Measurements from ENCODE around the gene KNDC1. TPM values are rescaled to one million over a fixed set of nuclear protein-coding genes. Genes with fewer than 3 reads are reported as not detected.

The KNDC1 gene
- total RNA-seq, 4 donors from 2014 or later = 0.27 to 1.7 TPM; not detected in 2

DNA sequence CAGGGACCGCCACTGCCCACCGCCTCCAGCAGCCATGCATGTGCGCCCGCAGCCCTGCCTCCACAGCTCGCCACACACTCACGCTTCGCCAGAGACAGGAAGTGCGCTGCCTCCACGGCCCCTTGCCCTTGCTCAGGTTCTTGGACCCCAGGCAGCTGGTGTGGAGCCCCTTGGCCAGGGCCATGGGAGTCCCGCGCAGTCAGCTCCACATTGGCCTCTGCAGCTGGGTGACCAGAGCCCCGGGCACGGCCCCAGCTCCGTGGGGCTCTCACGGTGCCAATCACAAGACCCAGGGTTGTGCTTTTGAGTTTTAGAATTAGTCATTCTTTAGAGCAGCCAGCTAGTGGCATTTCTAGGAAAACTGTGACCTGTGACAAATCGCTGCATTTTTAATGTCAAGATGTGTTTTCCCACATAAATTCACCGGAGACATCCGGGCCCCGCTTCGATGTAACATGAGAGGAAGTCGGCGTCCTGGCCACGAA is 65.7 kb downstream of the KNDC1 start:
- H3K4me1 ChIP-seq = peaks cover 0 to 11% (median 3%) of the 10 kb centered on the region in 4 donors
- H3K36me3 ChIP-seq = no peaks in the 10 kb centered on the region
- no peak for TF ChIP-seq POLR2A (IDR thresholded peaks at IDR 0.05)
- TF ChIP-seq, protein P1, sequence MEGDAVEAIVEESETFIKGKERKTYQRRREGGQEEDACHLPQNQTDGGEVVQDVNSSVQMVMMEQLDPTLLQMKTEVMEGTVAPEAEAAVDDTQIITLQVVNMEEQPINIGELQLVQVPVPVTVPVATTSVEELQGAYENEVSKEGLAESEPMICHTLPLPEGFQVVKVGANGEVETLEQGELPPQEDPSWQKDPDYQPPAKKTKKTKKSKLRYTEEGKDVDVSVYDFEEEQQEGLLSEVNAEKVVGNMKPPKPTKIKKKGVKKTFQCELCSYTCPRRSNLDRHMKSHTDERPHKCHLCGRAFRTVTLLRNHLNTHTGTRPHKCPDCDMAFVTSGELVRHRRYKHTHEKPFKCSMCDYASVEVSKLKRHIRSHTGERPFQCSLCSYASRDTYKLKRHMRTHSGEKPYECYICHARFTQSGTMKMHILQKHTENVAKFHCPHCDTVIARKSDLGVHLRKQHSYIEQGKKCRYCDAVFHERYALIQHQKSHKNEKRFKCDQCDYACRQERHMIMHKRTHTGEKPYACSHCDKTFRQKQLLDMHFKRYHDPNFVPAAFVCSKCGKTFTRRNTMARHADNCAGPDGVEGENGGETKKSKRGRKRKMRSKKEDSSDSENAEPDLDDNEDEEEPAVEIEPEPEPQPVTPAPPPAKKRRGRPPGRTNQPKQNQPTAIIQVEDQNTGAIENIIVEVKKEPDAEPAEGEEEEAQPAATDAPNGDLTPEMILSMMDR (IDR thresholded peaks at IDR 0.05) = no peak
- no peak overlapping the region for H3K4me3 ChIP-seq
- no peak overlapping the region for H3K27ac ChIP-seq
- peaks cover 0 to 17% of the 10 kb centered on the region in 2 donors for H3K27me3 ChIP-seq
- H3K9me3 ChIP-seq = no peaks in the 10 kb centered on the region
- no peak for DNase-seq

DNA sequence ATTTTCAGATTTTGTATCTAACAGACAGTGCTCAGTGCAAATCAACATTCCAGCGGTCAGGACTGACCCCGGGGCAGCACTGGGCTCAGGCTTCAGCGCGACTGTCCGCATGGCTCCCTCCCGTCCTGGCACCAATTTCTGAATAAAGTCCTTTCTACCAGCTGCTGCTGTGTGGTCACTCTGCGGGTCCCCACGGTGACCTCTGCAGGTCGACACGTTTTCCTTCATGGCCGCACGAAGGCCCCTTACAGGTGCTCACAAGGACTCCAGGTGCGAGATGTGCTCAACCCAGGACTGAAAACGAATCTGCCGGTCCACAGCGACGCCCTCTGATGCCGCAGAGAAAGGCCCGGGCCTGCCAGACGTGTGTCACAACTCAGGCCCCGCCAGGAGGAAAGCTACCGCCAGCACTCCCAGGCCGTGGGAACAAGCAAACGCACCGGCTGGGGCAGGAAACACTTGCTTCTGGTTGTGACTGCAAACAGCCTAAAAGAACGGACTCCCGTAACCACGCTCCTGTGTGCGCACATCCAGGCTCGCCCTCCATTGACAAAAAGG is 66.3 kb downstream of the KNDC1 start:
- no peak for DNase-seq
- H3K27me3 ChIP-seq = peaks cover 0 to 22% of the 10 kb centered on the region in 2 donors
- H3K4me3 ChIP-seq = no peak overlapping the region
- no peaks in the 10 kb centered on the region for H3K36me3 ChIP-seq
- TF ChIP-seq, protein P1 (IDR thresholded peaks at IDR 0.05) = no peak
- no peak for TF ChIP-seq POLR2A (IDR thresholded peaks at IDR 0.05)
- peaks cover 0 to 15% (median 3%) of the 10 kb centered on the region in 4 donors for H3K4me1 ChIP-seq
- no peaks in the 10 kb centered on the region for H3K9me3 ChIP-seq
- H3K27ac ChIP-seq = no peak overlapping the region

DNA sequence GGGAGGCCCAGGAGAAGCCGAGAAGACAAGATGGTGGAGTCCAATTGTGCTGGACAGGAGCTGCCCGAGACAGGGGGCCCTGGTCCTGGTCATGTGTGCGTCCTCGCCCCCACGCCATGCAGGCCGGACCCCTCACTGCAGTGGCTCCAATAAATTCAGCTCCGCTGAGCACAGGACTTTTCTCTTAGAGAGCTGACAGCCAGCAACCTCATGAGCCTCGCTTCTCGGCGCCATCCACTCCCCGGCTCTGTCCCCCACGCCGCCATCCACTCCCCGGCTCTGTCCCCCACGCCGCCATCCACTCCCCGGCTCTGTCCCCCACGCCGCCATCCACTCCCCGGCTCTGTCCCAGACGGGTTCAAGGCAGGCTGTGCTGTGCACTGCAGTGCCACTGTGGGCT is 67.2 kb downstream of the KNDC1 start:
- H3K4me1 ChIP-seq = peaks cover 0 to 15% (median 3%) of the 10 kb centered on the region in 4 donors
- H3K9me3 ChIP-seq = no peaks in the 10 kb centered on the region
- H3K4me3 ChIP-seq = no peak overlapping the region
- no peak overlapping the region for H3K27ac ChIP-seq
- DNase-seq = no peak
- TF ChIP-seq, protein P1 (IDR thresholded peaks at IDR 0.05) = no peak
- no peak for TF ChIP-seq POLR2A (IDR thresholded peaks at IDR 0.05)
- no peaks in the 10 kb centered on the region for H3K36me3 ChIP-seq
- peaks cover 0 to 28% of the 10 kb centered on the region in 2 donors for H3K27me3 ChIP-seq

DNA sequence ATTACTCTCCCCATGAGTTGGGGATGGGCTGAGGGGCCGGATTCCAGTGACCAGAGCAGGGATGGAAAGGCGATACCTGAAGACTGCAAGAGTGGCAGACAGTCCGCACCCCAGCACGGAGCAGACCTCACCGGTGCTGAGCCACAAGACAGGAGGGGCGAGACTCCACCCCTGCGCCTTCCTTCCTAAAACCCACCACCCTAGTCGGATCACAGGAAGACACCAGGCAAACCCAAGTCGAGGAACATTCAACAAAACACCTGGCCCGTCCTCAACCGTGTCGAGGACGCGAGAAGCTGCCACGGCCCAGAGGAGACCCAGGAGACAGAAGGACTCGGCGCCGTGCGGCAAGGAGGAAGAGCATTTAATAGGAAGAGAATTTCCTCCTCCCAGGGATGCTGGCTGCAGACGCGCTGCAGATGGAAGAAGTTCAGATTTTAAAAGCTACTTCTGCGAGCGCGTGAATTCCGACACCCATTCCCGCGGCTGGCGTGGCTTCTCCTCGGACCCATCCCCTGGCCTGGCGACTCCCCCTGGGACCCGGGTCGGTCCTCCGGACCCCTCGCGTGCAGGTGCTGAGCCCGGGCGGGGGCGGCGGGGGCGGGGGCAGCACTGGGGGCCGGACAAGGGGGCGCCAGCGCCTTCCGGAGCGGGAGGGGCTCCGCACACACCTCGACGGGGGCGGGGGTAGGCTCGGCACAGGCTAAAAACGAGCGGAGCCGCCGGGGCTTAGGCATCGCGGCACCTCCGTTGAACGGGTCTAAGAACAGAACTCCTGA is 69.4 kb downstream of the KNDC1 start:
- TF ChIP-seq, protein P1 (IDR thresholded peaks at IDR 0.05) = no peak
- no peak for TF ChIP-seq POLR2A (IDR thresholded peaks at IDR 0.05)
- DNase-seq = no peak
- H3K9me3 ChIP-seq = no peaks in the 10 kb centered on the region
- H3K4me1 ChIP-seq = peaks cover 0 to 15% (median 3%) of the 10 kb centered on the region in 4 donors
- H3K36me3 ChIP-seq = no peaks in the 10 kb centered on the region
- H3K27me3 ChIP-seq = peaks cover 0 to 28% of the 10 kb centered on the region in 2 donors
- no peak overlapping the region for H3K27ac ChIP-seq
- H3K4me3 ChIP-seq = peak overlapping the region in 1 of 4 donors; percentile 36

DNA sequence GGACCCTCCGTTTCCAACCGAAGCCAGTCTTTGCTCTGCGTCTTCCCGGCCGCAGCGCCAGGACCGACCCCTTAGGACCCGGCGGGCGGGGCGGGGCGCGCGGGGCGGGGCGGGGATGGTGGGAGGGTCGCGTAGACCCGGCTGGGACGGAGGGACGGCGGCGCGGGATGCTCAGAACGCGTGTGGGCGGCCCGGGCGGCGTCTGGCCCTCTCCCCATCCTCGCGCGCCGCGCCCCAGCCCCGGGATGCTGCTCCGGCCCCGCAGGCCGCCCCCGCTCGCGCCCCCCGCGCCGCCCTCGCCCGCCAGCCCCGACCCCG is 70.0 kb downstream of the KNDC1 start, which contains the start of gene UTF1:
UTF1 (plus strand) TSS at position 174 of the 318 bp plus-strand sequence; CDS start at position 246, 72 bp downstream.
- H3K4me1 ChIP-seq = peaks cover 0 to 15% (median 3%) of the 10 kb centered on the region in 4 donors
- H3K36me3 ChIP-seq = no peaks in the 10 kb centered on the region
- no peak for TF ChIP-seq POLR2A (IDR thresholded peaks at IDR 0.05)
- TF ChIP-seq, protein P1 (IDR thresholded peaks at IDR 0.05) = no peak
- no peaks in the 10 kb centered on the region for H3K9me3 ChIP-seq
- no peak for DNase-seq
- H3K27me3 ChIP-seq = peaks cover 0 to 28% of the 10 kb centered on the region in 2 donors
- H3K4me3 ChIP-seq = peak within 1 kb of the TSS in 3 of 4 donors; percentile 8 to 36 (median 21)
- H3K27ac ChIP-seq = no peak within 1 kb of the TSS

Measured in Peyer's patch (tissue), 4 donors.